Immature natural killer cell (primary cell): ENCODE results near the gene RILPL1. TPM values are rescaled to one million over a fixed set of nuclear protein-coding genes. Genes with fewer than 3 reads are reported as not detected.
"Not testable (repeated sequence)": the region's sequence is repeated elsewhere in the genome, so short reads cannot be mapped to it uniquely, and the experiment has no call there.

Experiments
- DNase-seq, 3 donors: peaks; one replicate each; pipeline ENCODE4 v3.0.0; 2022; ENCODE audit warnings: mixed read lengths in 1 of 3
- H3K27ac Mint-ChIP-seq, 6 donors: one replicate each; pipeline ENCODE4 v1.8.0; 2020; ENCODE audit warnings: mixed read lengths in 6 of 6, mild to moderate bottlenecking in 5 of 6, inconsistent platforms in 4 of 6, moderate library complexity in 3 of 6
- H3K27me3 Mint-ChIP-seq, 3 donors: one replicate each; pipeline ENCODE4 v1.8.0; 2020 to 2021; ENCODE audit warnings: low read depth in 3 of 3, mild to moderate bottlenecking in 3 of 3, mixed read lengths in 3 of 3, moderate library complexity in 3 of 3, inconsistent platforms in 1 of 3
- H3K36me3 Mint-ChIP-seq, 3 donors: one replicate each; pipeline ENCODE4 v1.8.0; 2020; ENCODE audit warnings: mixed read lengths in 3 of 3, inconsistent platforms in 2 of 3, mild to moderate bottlenecking in 2 of 3
- H3K4me1 Mint-ChIP-seq, 2 donors: one replicate each; pipeline ENCODE4 v1.8.0; 2020; ENCODE audit warnings: inconsistent platforms in 2 of 2, mild to moderate bottlenecking in 2 of 2, mixed read lengths in 2 of 2, moderate library complexity in 1 of 2
- H3K4me3 Mint-ChIP-seq, 5 donors: one replicate each; pipeline ENCODE4 v1.8.0; 2020; ENCODE audit warnings: mild to moderate bottlenecking in 5 of 5, mixed read lengths in 5 of 5, inconsistent platforms in 3 of 5, moderate library complexity in 3 of 5
- H3K9me3 Mint-ChIP-seq, 6 donors: one replicate each; pipeline ENCODE4 v1.8.0; 2020; ENCODE audit warnings: mild to moderate bottlenecking in 6 of 6, mixed read lengths in 6 of 6, inconsistent platforms in 4 of 6, moderate library complexity in 3 of 6
- polyA plus RNA-seq, 3 donors: library from polyadenylated mRNA; unstranded; fragments of 300-500 nt; fragmentation: Illumina TruSeq; gene quantifications; one replicate each; pipeline ENCODE4 v1.2.3, GENCODE V29; 2021

Gene RILPL1
- polyA plus RNA-seq, 3 donors from 2014 or later: 0.34 TPM; not detected in 2

GRCh38 chr12:123457980-123458779 lies 75.3 kb downstream of the RILPL1 start, which contains the start of gene SNRNP35:
Gene SNRNP35 (plus strand): TSS chr12:123458139. CDS start chr12:123465541, 7,402 bp downstream.
- Mint-ChIP-seq H3K4me1 (peaks cover 28 to 35% of the 10 kb centered on the region in 2 donors), H3K36me3 (peaks cover 0 to 5% (median 4%) of the 10 kb centered on the region in 3 donors), H3K27ac (peak within 1 kb of the TSS; percentile 98 to 100 (median 99)), H3K9me3 (peaks cover 0 to 2% (median 0%) of the 10 kb centered on the region in 6 donors), H3K4me3 (peak within 1 kb of the TSS; percentile 99 to 100 (median 100)), H3K27me3 (peaks cover 6 to 9% (median 6%) of the 10 kb centered on the region in 3 donors)
- peak; percentile 87 to 88 (median 88) for DNase-seq

- peak overlapping the region in 1 of 6 donors; percentile 17 for H3K27ac Mint-ChIP-seq
- H3K36me3 Mint-ChIP-seq: no peaks in the 10 kb centered on the region
- peak; percentile 23 to 53 (median 38) for DNase-seq
- H3K4me3 Mint-ChIP-seq: no peak overlapping the region
- peaks cover 4 to 9% (median 6%) of the 10 kb centered on the region in 3 donors for H3K27me3 Mint-ChIP-seq
- no peaks in the 10 kb centered on the region for H3K9me3 Mint-ChIP-seq
- H3K4me1 Mint-ChIP-seq: peaks cover 17% of the 10 kb centered on the region in 2 donors
Observed at GRCh38 chr12:123453165-123453564, 80.4 kb downstream of the RILPL1 start.

GRCh38 chr12:123452276-123452550 lies 81.3 kb downstream of the RILPL1 start:
- not testable (repeated sequence) for H3K36me3 Mint-ChIP-seq, H3K27me3 Mint-ChIP-seq, H3K9me3 Mint-ChIP-seq, H3K4me3 Mint-ChIP-seq, DNase-seq
- Mint-ChIP-seq H3K27ac (peak overlapping the region in 1 of 6 donors; percentile 17), H3K4me1 (peaks cover 14 to 19% of the 10 kb centered on the region in 2 donors)

GRCh38 chr12:123450636-123451035 lies 82.9 kb downstream of the RILPL1 start:
- Mint-ChIP-seq H3K27me3 (peaks cover 0 to 5% (median 4%) of the 10 kb centered on the region in 3 donors), H3K36me3 (no peaks in the 10 kb centered on the region), H3K9me3 (no peaks in the 10 kb centered on the region), H3K27ac (no peak overlapping the region), H3K4me3 (no peak overlapping the region), H3K4me1 (peaks cover 13 to 19% of the 10 kb centered on the region in 2 donors)
- DNase-seq: no peak

GRCh38 chr12:123449856-123450255 lies 83.7 kb downstream of the RILPL1 start:
- peaks cover 13 to 19% of the 10 kb centered on the region in 2 donors for H3K4me1 Mint-ChIP-seq
- no peaks in the 10 kb centered on the region for H3K36me3 Mint-ChIP-seq
- peaks cover 0 to 7% (median 4%) of the 10 kb centered on the region in 3 donors for H3K27me3 Mint-ChIP-seq
- H3K27ac Mint-ChIP-seq: peak overlapping the region in 3 of 6 donors; percentile 70 to 76 (median 73)
- no peaks in the 10 kb centered on the region for H3K9me3 Mint-ChIP-seq
- H3K4me3 Mint-ChIP-seq: no peak overlapping the region
- DNase-seq: no peak

- peak overlapping the region; percentile 42 to 69 (median 53) for H3K4me3 Mint-ChIP-seq
- peak overlapping the region in 5 of 6 donors; percentile 56 to 77 (median 73) for H3K27ac Mint-ChIP-seq
- H3K27me3 Mint-ChIP-seq: peaks cover 0 to 7% (median 4%) of the 10 kb centered on the region in 3 donors
- H3K36me3 Mint-ChIP-seq: no peaks in the 10 kb centered on the region
- no peak for DNase-seq
- H3K4me1 Mint-ChIP-seq: peaks cover 13 to 19% of the 10 kb centered on the region in 2 donors
- no peaks in the 10 kb centered on the region for H3K9me3 Mint-ChIP-seq
Observed at GRCh38 chr12:123449249-123449733, 84.2 kb downstream of the RILPL1 start.

GRCh38 chr12:123446333-123446713 lies 87.2 kb downstream of the RILPL1 start:
- Mint-ChIP-seq H3K27ac (peak overlapping the region in 1 of 6 donors; percentile 58), H3K4me1 (peaks cover 13 to 19% of the 10 kb centered on the region in 2 donors), H3K27me3 (peaks cover 0 to 4% (median 0%) of the 10 kb centered on the region in 3 donors), H3K4me3 (no peak overlapping the region), H3K36me3 (no peaks in the 10 kb centered on the region), H3K9me3 (no peaks in the 10 kb centered on the region)
- DNase-seq: no peak

- Mint-ChIP-seq H3K4me1 (peaks cover 13 to 19% of the 10 kb centered on the region in 2 donors), H3K27ac (peak overlapping the region in 1 of 6 donors; percentile 58), H3K4me3 (no peak overlapping the region), H3K36me3 (no peaks in the 10 kb centered on the region), H3K27me3 (peaks cover 0 to 4% (median 0%) of the 10 kb centered on the region in 3 donors), H3K9me3 (no peaks in the 10 kb centered on the region)
- no peak for DNase-seq
Observed at GRCh38 chr12:123445388-123446332, 87.9 kb downstream of the RILPL1 start.

GRCh38 chr12:123444092-123445026 lies 89.2 kb downstream of the RILPL1 start:
- peaks cover 0 to 4% (median 0%) of the 10 kb centered on the region in 3 donors for H3K27me3 Mint-ChIP-seq
- no peak overlapping the region for H3K4me3 Mint-ChIP-seq
- no peak overlapping the region for H3K27ac Mint-ChIP-seq
- no peak for DNase-seq
- H3K4me1 Mint-ChIP-seq: peaks cover 13 to 16% of the 10 kb centered on the region in 2 donors
- no peaks in the 10 kb centered on the region for H3K9me3 Mint-ChIP-seq
- no peaks in the 10 kb centered on the region for H3K36me3 Mint-ChIP-seq

- H3K4me1 Mint-ChIP-seq: peaks cover 1 to 2% of the 10 kb centered on the region in 2 donors
- no peak for DNase-seq
- peaks cover 0 to 3% (median 0%) of the 10 kb centered on the region in 3 donors for H3K27me3 Mint-ChIP-seq
- no peaks in the 10 kb centered on the region for H3K9me3 Mint-ChIP-seq
- no peak overlapping the region for H3K4me3 Mint-ChIP-seq
- H3K36me3 Mint-ChIP-seq: no peaks in the 10 kb centered on the region
- H3K27ac Mint-ChIP-seq: no peak overlapping the region
Observed at GRCh38 chr12:123442774-123443173, 90.7 kb downstream of the RILPL1 start.

GRCh38 chr12:123441523-123442164 lies 91.9 kb downstream of the RILPL1 start:
- Mint-ChIP-seq H3K27ac (peak overlapping the region in 1 of 6 donors; percentile 6), H3K36me3 (no peaks in the 10 kb centered on the region), H3K4me1 (peaks cover 6 to 7% of the 10 kb centered on the region in 2 donors), H3K27me3 (peaks cover 0 to 7% (median under 1%) of the 10 kb centered on the region in 3 donors), H3K9me3 (no peaks in the 10 kb centered on the region), H3K4me3 (no peak overlapping the region)
- DNase-seq: no peak
